Transverse colon (tissue), 1 donor: Measurements from ENCODE around the gene AQP9.

Experiments used
- EP300 ChIP-seq: sonication (generic); formaldehyde crosslinking; IDR thresholded peaks from one replicate; pipeline ENCODE4 v1.6.1; 2017; ENCODE audit warnings: antibody characterized with exemption, low read depth
- POLR2A ChIP-seq: fragments of 450-650 bp; IDR thresholded peaks from one replicate; pipeline ENCODE4 v1.6.1; 2016; ENCODE audit warnings: antibody characterized with exemption, mild to moderate bottlenecking, moderate library complexity

- TF ChIP-seq EP300 (no peak), POLR2A (no peak)
Measured at GRCh38 chr15:58139276-58139988, 1.3 kb downstream of the AQP9 start.
